GM19452 (cell line): ENCODE results near the gene ACOT7.
"Not testable (repeated sequence)": the region's sequence is repeated elsewhere in the genome, so short reads cannot be mapped to it uniquely, and the experiment has no call there.

Experiments used
- ATAC-seq: cut with Tn5 transposase; IDR thresholded peaks from one replicate; pipeline ENCODE4 v1.9.1; 2021; ENCODE audit not compliant: unreplicated experiment

ACOT7 gene

GRCh38 chr1:6316240-6317097 is 77.1 kb downstream of the ACOT7 start:
- no peak for ATAC-seq

DNA sequence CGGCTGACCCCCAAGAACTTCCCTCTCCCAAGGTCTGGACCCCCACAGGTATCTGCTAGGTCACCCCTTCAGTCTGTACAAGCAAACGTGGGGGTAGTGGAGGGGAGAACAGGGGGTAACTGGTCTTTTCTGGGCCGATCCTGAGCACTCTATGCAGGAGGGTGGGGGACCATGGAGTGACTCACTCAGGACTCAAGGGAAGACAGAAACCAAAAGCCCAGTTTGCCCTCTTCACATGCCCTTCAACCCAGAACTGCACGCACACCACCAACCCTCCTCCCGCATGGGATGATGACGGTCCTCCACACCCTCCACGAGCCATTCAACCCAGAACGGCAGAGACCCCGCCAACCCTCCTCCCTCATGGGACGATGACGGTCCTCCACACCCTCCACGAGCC is 79.1 kb downstream of the ACOT7 start:
- ATAC-seq, result no peak

GRCh38 chr1:6313393-6314200 is 80.0 kb downstream of the ACOT7 start:
- ATAC-seq, result no peak

- no peak for ATAC-seq
Observed at GRCh38 chr1:6310116-6310848, 83.3 kb downstream of the ACOT7 start.

DNA sequence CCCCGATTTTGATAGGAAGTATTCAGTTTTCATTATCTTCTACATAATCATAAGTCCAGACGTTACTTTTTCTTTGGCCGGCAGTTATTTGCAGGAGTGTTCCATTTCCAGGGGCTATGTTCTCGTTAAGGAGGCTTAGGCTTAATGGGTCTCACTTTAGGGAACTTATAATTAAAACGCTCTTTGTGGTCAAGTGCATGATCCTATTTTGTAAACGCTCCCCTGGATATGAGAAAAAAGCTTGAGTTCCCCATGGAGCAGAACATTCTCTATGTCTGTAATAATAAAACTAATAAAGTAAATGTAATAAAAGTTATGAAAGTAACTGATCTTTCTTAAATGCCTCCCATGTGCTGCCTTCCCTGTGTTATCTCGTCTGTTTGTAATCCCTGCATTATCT is 84.0 kb downstream of the ACOT7 start:
- no peak for ATAC-seq

GRCh38 chr1:6308449-6308848 is 85.1 kb downstream of the ACOT7 start:
- no peak for ATAC-seq

- not testable (repeated sequence) for ATAC-seq
Observed at GRCh38 chr1:6307682-6308081, 85.9 kb downstream of the ACOT7 start.

- no peak for ATAC-seq
Observed at GRCh38 chr1:6307099-6307498, 86.5 kb downstream of the ACOT7 start.

GRCh38 chr1:6303397-6304012 is 90.1 kb downstream of the ACOT7 start:
- ATAC-seq, result no peak

DNA sequence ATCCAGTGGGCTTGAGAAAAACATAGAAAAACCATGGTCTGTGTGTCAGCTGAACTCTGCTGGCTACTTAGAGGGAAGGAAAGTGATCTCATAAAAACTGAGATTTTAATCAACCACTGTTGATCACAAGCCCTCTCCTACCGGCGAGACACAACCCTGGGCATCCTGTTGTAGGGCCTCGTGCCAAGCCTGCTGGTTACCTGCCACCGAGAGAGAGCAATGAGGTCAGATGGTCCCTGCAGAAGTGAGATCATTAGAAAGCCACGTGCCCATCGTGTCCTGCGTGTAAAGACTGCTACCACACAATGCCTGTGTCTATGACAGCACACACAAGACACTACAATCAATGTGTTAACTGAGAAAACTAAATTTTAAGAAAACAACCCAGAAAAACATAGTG is 91.0 kb downstream of the ACOT7 start:
- ATAC-seq, result no peak

DNA sequence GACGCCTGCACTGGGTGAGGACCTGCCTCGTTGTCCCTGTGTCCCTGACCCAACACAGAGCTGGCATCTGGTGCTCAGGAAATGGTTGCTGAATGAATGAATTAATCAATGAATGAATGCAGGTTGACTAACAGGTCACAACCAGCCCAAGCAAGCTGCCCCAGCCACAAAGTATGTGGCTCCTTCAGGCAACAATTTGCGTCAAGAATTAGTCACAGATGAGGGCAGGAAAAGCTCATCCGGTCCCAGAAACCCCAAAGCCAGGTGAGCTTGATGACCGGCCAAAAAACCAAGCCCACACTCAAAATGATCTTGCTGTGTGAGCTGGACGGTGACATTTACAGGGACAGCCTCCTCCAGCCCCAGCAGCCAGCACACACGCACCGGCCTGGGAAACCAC is 92.0 kb downstream of the ACOT7 start:
- no peak for ATAC-seq

- ATAC-seq, result no peak
Observed at GRCh38 chr1:6300342-6301048, 93.1 kb downstream of the ACOT7 start.

DNA sequence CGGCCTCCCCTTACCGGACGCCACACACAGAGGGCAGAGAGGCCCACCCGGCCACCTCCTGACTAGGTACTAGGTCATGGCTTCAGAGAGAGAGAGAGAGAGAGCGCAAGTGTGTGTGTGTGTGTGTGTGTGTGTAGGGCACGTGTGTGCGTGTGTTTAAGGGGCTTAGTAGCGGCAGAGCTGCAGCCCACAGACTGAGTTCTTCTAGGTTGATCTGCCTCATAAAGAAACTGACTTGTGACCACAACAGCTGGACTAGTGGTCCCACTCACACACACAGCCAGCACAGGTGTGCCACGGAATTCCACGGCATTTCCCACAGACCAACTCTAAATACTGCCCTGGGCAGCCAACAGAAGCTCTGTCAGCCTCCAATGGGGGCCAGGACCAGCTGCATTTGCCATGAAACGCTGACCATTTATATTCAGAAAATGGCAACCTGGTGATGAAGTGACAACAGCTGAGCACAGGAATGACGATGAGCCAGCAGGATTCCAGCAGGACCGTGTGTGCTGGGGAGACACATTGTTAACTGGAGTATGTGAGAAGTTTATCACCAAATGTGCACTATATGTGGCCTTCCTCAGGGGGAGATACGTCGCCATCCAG is 93.9 kb downstream of the ACOT7 start:
- no peak for ATAC-seq

GRCh38 chr1:6298940-6299465 is 94.6 kb downstream of the ACOT7 start:
- no peak for ATAC-seq

DNA sequence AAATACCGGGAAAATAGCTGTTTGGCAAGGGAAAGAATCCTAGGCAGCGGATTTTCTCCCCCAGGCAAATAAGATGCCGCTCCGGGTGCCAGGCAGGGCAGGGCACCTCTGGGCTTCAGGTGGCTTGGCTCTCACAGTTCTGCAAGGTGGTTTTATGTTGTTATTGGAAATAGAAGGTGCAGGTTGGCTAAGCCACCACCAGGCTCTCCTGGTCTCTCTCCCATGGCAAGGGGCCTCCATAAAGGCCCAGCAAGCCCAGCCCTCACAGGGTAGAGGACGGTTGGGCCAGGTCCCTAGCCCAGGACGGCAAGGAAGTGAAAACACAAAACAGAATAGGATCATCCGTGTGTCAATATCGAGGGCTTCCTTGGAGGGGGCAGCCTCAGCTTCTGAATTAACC is 95.0 kb downstream of the ACOT7 start:
- no peak for ATAC-seq

DNA sequence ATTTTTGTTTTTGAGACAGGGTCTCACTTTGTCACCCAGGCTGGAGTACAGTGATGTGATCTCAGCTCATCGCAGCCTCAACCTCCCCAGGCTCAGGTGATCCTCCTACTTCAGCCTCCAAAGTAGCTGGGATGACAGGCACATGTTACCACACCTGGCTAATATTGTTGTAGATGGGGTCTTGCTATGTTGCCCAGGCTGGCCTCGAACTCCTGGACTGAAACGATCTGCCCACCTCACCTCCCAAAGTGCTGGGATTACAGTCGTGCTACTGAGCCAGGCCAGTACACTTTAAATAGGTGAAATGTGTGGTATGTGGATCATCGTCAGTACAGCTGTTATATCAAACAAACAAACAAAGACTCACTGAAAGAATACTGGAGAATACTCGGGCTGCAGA is 97.7 kb downstream of the ACOT7 start:
- no peak for ATAC-seq

DNA sequence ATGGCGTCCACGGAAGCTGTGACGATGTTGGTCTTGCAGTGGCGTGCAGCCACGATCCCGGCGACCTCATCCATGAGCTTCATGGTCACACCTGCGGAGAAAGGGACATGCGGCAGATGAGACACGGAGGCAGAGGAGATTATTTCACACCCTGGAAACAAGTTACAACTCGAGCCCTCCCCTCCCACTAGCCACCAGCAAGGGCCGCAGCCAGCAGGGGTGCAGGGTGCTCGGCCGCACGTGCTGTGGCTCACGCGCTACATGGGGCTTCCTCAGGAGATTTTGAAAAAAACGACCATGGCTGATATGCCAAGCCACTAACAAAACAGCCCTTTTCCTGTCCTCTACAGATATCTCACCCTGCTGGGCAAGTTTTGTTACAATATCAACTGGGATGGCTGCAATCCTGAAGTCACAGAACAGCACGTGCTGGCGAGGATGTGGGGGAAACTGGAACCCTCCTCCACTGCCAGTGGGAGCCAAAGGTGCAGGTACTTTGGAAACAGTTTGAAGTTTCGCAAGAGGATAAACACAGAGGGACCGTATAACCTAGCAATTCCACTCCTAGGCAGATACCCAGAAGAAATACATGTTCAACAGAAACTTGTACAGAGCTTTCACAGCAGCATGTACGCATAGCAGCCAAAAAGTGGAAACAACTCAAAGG is 98.5 kb downstream of the ACOT7 start:
- ATAC-seq, result no peak

DNA sequence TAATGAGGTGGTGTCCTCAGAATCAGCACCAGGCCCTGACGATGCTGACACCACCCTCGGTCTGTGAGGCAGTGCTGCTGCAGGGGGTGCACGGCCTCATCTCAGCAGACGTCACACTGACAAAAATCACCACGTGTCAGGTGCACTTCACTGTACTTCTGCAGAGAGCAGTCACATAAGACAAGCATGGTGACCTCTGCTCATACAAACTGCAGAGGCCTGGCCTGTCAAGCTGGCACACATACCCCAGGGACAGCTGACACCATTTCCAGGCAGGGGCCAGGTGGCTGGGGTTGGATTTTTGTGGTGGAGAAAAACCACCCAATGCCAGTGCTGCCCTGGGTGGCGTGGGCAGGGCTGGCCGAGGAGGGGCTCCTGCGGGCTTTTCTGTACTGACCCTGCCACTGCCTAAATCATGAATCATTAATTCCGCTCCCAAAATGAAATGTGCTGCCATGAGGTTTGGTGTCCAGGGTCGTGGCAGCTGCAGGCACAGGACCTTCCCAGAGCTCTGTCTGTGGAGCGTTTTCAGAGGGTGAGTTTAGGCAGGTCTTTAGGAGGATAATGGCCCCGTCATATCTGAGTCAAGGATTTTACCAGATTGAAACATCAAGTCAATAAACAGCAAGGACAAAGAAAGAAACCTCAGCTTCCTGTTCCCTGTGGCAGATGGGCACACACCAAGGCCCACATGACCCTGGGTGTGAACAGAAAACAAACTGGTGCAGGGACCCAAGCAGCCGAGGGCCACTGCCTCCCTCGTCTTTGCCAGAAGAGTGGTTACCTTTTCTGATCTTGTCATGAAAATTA is 99.3 kb downstream of the ACOT7 start:
- ATAC-seq, result no peak
